Neural progenitor cell (in vitro differentiated cells): ENCODE measurements around the gene MYLIP.

Experiments used
- CTCF ChIP-seq: fragments of 200-600 bp; sonication (generic); IDR thresholded peaks from 2 replicates; pipeline ENCODE4 v1.5.1; 2017; ENCODE audit warnings: antibody characterized with exemption, mild to moderate bottlenecking
- EZH2 ChIP-seq: fragments of 200-600 bp; sonication (generic); IDR thresholded peaks from 2 replicates; pipeline ENCODE4 v1.6.1; 2017; ENCODE audit warnings: antibody characterized with exemption, mild to moderate bottlenecking, moderate library complexity
- EZH2phosphoT487 ChIP-seq: fragments of 200-600 bp; sonication (generic); IDR thresholded peaks from 2 replicates; pipeline ENCODE4 v1.6.1; 2017; ENCODE audit warnings: antibody characterized with exemption

- TF ChIP-seq CTCF (no peak), EZH2 (no peak), EZH2phosphoT487 (no peak)
Measured at GRCh38 chr6:16177881-16178280, 49.0 kb downstream of the MYLIP start.
